Aorta (tissue), 5 donors: Measurements from ENCODE around the gene ACTRT2. TPM values are rescaled to one million over a fixed set of nuclear protein-coding genes. Genes with fewer than 3 reads are reported as not detected.
A peak's percentile ranks its signal among the peaks of the same experiment; 100 is the strongest.

Source experiments
- ATAC-seq: fragments of 200-7000 bp; cut with Tn5 transposase; one replicate; pipeline ENCODE4 v1.9.1; 2022; ENCODE audit warnings: moderate library complexity; ENCODE audit not compliant: low FRiP score
- DNase-seq, 2 donors: peaks; one replicate each; pipeline ENCODE4 v3.0.0-alpha.2; 2020
- H3K27ac ChIP-seq, 2 donors: one replicate each; pipeline ENCODE4 v1.5.1; 2013; ENCODE audit warnings: low read length in 2 of 2, mild to moderate bottlenecking in 2 of 2, moderate library complexity in 2 of 2, control low read depth in 1 of 2, inconsistent platforms in 1 of 2, low read depth in 1 of 2
- H3K27me3 ChIP-seq, 2 donors: one replicate each; pipeline ENCODE4 v1.6.1; 2013; ENCODE audit warnings: control low read depth in 1 of 2, low read length in 1 of 2, mild to moderate bottlenecking in 1 of 2, moderate library complexity in 1 of 2; ENCODE audit not compliant: insufficient read depth in 2 of 2, control insufficient read depth in 1 of 2
- H3K36me3 ChIP-seq, 2 donors: one replicate each; pipeline ENCODE4 v1.6.1; 2013; ENCODE audit warnings: control low read depth in 1 of 2, low read length in 1 of 2, mild to moderate bottlenecking in 1 of 2; ENCODE audit not compliant: insufficient read depth in 2 of 2, control insufficient read depth in 1 of 2
- H3K4me1 ChIP-seq, 2 donors: one replicate each; pipeline ENCODE4 v1.6.1; 2013; ENCODE audit warnings: low read length in 2 of 2, control low read depth in 1 of 2, mild to moderate bottlenecking in 1 of 2, moderate library complexity in 1 of 2; ENCODE audit not compliant: insufficient read depth in 2 of 2, control insufficient read depth in 1 of 2
- H3K4me3 ChIP-seq, 2 donors: one replicate each; pipeline ENCODE4 v1.5.1; 2013; ENCODE audit warnings: low read length in 2 of 2, control low read depth in 1 of 2, mild to moderate bottlenecking in 1 of 2
- H3K9me3 ChIP-seq: one replicate; pipeline ENCODE4 v1.6.1; 2013; ENCODE audit warnings: mild to moderate bottlenecking, low read length; ENCODE audit not compliant: control insufficient read depth
- WGBS, 2 donors: extraction: QIAGEN DNeasy Blood & Tissue Kit; methylation state at CpG; one replicate each; pipeline ENCODE4 v1.1.7; 2013; 5-methylcytosine and 5-hydroxymethylcytosine counted together
- intact Hi-C, 2 donors: fragments of 100-400 bp; cut with DNase I; formaldehyde crosslinking; loops; one replicate each; pipeline versions ENCODE4 v1.14.2 to v1.15.0; 2022
- polyA plus RNA-seq, 2 donors: library from polyadenylated mRNA; stranded (reverse); fragments of 200-250 nt; gene quantifications; one replicate each; pipeline ENCODE4 v1.2.3, GENCODE V29; 2013
- total RNA-seq, 2 donors: library from RNA; stranded (reverse); fragmentation: NEBNext Ultra II Directional; extraction: Animal tissue kit (Norgen Biotek cat#: 25700); gene quantifications; one replicate each; pipeline ENCODE4 v1.2.1, GENCODE V29; 2021
- donor health status: healthy with polysubstance abuse.
- donor health status: Bipolar disorder and iron deficiency.
- donor health status: DM: no; HTN: no; CAD: no.
- donor health status: DM: no; HTN: no; CAD: no.
- donor health status: DM: yes; HTN: yes; CAD: no.

The ACTRT2 gene
- total and polyA plus RNA-seq, 4 donors: not detected

GRCh38 chr1:3034728-3035562, 13.7 kb downstream of the ACTRT2 start:
- DNase-seq: peak; percentile 78 to 85

DNA sequence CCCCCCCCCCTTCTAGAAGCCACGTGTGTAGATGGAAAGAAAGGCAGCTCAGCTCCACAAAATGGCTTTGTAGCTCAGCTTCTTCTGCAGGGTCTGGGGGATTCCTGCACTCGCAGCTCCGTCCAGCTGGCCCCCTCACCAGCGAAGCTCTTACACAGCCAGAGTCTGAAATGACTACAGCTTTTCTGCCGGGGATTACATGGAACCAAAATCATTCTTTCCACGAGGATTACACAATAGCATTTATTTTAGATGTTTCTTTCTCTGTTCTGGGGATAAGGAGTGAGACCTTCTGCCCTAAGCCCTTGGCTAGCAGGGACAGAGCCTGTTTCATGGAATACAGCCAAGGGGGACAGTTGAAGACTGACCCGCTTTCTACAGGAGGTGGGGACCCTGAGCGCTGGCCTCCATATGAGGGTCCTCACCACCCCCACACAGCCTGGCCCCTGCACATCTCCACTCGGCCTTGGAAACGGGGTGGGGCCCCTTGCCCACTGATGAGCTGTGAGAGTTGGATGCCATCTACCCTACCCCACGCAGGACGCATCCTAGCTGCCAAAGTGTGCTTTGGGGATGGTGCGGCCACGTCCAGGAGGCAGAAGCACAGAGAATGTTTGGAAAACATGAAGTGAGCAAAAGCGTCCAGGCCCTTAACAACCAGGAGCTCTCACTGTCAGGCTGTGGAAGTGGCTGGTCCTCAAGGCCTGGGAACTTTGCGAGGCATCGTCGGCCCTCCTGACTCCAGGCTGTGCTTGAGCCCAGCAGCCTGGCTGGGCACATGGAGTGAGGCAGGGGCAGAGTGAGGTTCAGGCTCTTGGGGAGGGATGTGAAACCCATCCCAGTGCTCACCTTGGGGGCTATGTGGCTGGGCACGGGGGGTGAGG, 14.5 kb downstream of the ACTRT2 start:
- Histone ChIP-seq H3K27me3 (no peaks in the 10 kb centered on the region), H3K9me3 (no peaks in the 10 kb centered on the region), H3K27ac (no peak overlapping the region), H3K4me3 (no peak overlapping the region), H3K36me3 (no peaks in the 10 kb centered on the region), H3K4me1 (no peaks in the 10 kb centered on the region)
- intact Hi-C loops: no loop called here
- 66 to 68% methylated on average over 19 of the region's 19 CpGs for WGBS, 2 donors
- peak; percentile 16 for ATAC-seq
- peak in 1 of 2 donors; percentile 57 for DNase-seq

More at GRCh38 chr1:3034728-3035562, 13.7 kb downstream of the ACTRT2 start:
- peak; percentile 53 for ATAC-seq
- Histone ChIP-seq H3K36me3 (no peaks in the 10 kb centered on the region), H3K9me3 (no peaks in the 10 kb centered on the region), H3K27ac (no peak overlapping the region), H3K27me3 (no peaks in the 10 kb centered on the region), H3K4me1 (no peaks in the 10 kb centered on the region), H3K4me3 (no peak overlapping the region)
- 79 to 83% methylated on average over 14 of the region's 14 CpGs for WGBS, 2 donors
- intact Hi-C loops: no loop called here

- ATAC-seq: no peak
- no peaks in the 10 kb centered on the region for H3K4me1 ChIP-seq
- H3K36me3 ChIP-seq: no peaks in the 10 kb centered on the region
- intact Hi-C loops: no loop called here
- peak in 1 of 2 donors; percentile 64 for DNase-seq
- H3K9me3 ChIP-seq: no peaks in the 10 kb centered on the region
- H3K4me3 ChIP-seq: no peak overlapping the region
- H3K27ac ChIP-seq: no peak overlapping the region
- H3K27me3 ChIP-seq: no peaks in the 10 kb centered on the region
- 84 to 87% methylated on average over 22 of the region's 22 CpGs for WGBS, 2 donors
These were observed 15.4 kb downstream of the ACTRT2 start for GRCh38 chr1:3036447-3037280.

- Histone ChIP-seq H3K27me3 (no peaks in the 10 kb centered on the region), H3K4me1 (no peaks in the 10 kb centered on the region), H3K27ac (no peak overlapping the region), H3K36me3 (no peaks in the 10 kb centered on the region), H3K4me3 (no peak overlapping the region), H3K9me3 (no peaks in the 10 kb centered on the region)
- DNase-seq: peak in 1 of 2 donors; percentile 57
- intact Hi-C loops: no loop called here
- 92 to 93% methylated on average over 32 of the region's 32 CpGs for WGBS, 2 donors
- no peak for ATAC-seq
These were observed 16.2 kb downstream of the ACTRT2 start for GRCh38 chr1:3037281-3038040.

DNA sequence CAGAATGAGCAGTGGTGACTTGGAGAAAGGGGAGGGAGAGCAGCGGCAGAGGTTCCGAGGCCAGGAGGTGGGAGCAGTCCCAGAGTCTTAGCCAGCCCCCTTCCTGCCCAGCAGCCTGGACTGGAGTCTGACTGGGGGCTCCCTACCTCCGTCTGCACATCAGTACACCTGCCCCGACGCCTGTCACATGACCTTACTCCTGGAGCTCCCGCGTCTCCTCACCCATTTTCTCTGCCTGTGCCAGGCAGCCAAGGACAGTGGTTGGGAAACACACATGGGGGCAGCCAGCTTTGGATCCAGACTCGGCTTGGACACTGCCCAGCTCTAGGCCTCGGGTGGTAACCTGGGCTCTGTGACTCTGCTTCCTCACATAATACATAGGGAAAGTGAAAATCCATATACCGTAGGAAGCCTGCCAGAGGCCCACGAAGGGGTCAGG, 16.9 kb downstream of the ACTRT2 start:
- Histone ChIP-seq H3K27me3 (no peaks in the 10 kb centered on the region), H3K27ac (no peak overlapping the region), H3K4me1 (no peaks in the 10 kb centered on the region), H3K4me3 (no peak overlapping the region), H3K9me3 (no peaks in the 10 kb centered on the region), H3K36me3 (no peaks in the 10 kb centered on the region)
- no peak for ATAC-seq
- peak in 1 of 2 donors; percentile 39 for DNase-seq
- WGBS, 2 donors: 76 to 79% methylated on average over 11 of the region's 11 CpGs
- intact Hi-C loops: no loop called here

DNA sequence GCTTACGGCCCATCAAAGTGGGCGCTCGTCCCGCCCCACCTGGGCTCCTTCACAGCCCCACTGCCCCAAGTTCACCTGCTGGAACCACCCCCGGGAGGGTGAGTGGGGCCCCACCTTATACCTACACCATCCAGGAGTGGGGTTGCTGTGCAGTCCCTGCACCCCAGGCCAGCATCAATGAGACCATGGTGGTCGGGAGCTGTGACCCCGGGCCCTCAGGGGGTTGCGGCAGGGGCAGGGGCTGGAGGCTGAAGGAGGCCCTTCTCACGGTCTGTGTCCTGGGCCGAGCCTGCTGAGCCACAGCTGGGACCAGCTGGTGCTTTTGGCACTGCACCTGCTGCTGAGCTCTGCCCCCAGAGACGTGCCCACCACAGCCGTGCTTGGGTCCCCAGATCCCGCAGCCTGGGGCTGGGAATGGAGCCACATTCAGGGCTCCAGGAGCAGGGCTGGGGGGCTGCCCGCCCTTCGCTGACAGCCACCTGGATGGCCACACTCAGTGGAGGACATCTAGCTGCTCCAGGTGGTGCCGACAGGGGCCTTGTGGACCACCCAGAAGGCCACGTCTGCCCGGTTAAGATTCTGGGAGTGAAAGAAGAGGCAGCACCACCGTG, 17.4 kb downstream of the ACTRT2 start:
- ATAC-seq: no peak
- 85 to 86% methylated on average over 19 of the region's 19 CpGs for WGBS, 2 donors
- H3K4me1 ChIP-seq: no peaks in the 10 kb centered on the region
- H3K4me3 ChIP-seq: no peak overlapping the region
- no peaks in the 10 kb centered on the region for H3K36me3 ChIP-seq
- H3K27ac ChIP-seq: no peak overlapping the region
- no peaks in the 10 kb centered on the region for H3K27me3 ChIP-seq
- no peaks in the 10 kb centered on the region for H3K9me3 ChIP-seq
- intact Hi-C loops: no loop called here
- DNase-seq: peak in 1 of 2 donors; percentile 59

DNA sequence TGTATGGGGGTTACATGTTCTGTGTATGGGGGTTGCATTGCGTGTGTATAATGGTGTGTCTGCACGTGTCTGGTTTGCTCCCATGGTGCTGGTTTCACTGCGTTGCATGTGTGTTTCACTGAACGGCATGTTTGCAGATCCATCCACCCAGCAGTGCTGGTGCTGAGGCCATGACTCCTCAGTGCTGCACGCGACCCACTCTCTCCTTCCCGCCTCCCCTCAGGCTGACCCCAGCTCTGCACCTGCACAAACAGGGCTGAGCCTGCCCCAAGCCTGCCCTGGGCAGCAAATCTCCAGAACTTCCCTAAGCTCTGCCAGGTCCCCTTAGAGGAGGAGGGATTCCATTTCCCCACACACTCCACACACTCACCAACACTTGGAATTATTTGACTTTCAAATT, 18.7 kb downstream of the ACTRT2 start:
- Histone ChIP-seq H3K27me3 (no peaks in the 10 kb centered on the region), H3K27ac (no peak overlapping the region), H3K9me3 (no peaks in the 10 kb centered on the region), H3K4me1 (no peaks in the 10 kb centered on the region), H3K36me3 (no peaks in the 10 kb centered on the region), H3K4me3 (no peak overlapping the region)
- DNase-seq (no peak), ATAC-seq (no peak)
- intact Hi-C loops: no loop called here
- 93 to 95% methylated on average over 7 of the region's 7 CpGs for WGBS, 2 donors
